ENCODE measurements around the gene GUK1.

GUK1 gene

DNA sequence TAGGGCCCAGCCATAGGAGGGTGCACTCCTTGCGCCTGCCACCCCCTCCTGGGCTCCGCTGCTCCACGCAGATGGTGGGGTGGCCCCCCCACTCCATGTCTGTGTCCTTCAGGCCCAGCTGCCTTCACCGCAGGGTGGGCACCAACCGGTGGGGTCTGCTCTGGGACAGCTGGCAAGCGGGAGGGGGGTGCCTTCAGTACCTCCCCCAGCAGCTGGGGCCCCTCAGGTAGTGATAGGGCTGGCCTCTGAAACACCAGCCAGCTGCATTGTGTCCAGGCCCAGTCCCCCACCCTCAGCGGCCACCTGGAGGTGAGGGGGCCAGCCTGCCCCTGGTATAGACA lies 10.0 kb downstream of the GUK1 start:
- no peak for DNase-seq (ENCODE audit: low spot score)

DNA sequence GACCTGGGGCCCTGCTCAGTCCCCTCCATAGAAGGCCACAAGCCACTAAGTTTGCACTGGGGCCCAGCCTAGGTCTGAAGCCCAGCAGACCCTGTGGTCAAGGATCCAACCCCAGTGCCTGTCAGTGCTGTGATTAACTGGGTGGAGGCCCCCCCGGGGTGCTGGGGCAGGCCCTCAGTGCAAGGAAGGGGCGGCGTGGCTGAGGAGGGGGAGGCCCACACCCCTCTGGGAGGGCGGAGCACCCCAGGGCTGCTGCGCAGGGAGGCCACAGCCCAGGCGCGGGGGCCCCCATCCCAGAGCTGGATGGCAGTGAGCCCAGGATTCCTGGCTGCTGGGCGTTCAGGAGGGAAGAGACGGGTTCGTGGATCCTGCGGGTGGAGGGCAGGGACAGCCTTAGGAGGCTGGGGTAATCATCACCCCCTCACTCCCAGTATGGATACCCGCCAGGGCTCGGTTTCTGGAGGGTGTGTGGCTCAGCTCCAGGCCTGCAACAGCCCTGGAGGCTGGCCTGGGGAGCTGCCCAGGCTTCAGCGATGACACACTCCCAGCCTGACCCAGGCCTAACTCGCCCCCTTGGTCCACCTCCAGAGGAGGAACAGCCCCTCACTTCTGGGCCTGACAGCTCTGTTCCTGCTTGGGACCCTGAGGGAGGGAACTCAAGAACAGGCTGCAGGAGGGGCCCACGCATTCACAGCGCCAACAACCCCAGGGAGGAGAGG lies 10.5 kb downstream of the GUK1 start:
- DNase-seq (ENCODE audit: low spot score), result peak; percentile 90

GRCh38 chr1:228151180-228151925 lies 11.3 kb downstream of the GUK1 start:
- DNase-seq (ENCODE audit: low spot score), result no peak

DNA sequence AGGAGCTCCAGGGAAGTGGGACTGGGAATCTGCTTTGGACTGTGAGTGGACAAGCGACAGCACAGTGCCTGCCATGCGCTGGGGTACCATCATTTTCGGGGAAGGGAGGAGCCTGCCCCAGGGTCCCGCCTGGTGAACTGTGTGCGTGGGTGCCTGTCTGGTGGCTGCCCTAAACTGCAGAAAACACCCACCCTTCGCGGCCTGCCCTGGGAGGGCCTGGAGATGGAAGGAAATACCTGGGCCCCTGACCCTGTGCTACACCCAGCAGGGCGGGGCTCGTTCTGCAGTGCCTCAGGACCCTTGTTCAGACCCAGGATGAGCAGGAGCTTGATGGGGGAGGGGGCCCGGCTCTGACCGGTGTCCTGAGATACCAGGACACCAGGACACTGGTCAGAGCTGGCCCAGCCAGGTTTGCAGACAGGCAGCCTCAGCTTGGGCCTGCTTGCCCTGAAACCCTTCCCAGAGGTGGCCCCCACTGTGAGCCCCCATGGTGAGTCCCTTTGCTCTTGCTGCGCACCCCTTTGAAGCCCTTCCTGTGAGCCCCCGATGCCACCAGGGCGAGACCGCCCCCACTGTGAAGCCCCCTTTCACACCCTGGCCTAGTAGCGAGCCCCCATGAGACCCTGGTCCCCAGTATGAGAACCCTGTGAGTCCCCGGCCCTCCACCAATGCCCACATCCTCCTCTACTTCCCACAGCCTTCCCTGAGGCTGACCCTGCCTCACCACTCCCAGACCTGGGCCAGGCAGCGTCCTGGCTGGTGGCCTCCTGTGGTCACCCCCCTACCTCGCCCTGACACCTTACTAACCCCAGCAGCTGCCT lies 12.2 kb downstream of the GUK1 start:
- no peak for DNase-seq (ENCODE audit: low spot score)

- no peak for DNase-seq (ENCODE audit: low spot score)
Measured at GRCh38 chr1:228152918-228153258, 12.8 kb downstream of the GUK1 start.

GRCh38 chr1:228154021-228154669 lies 14.1 kb downstream of the GUK1 start:
- DNase-seq (ENCODE audit: low spot score), result no peak

DNA sequence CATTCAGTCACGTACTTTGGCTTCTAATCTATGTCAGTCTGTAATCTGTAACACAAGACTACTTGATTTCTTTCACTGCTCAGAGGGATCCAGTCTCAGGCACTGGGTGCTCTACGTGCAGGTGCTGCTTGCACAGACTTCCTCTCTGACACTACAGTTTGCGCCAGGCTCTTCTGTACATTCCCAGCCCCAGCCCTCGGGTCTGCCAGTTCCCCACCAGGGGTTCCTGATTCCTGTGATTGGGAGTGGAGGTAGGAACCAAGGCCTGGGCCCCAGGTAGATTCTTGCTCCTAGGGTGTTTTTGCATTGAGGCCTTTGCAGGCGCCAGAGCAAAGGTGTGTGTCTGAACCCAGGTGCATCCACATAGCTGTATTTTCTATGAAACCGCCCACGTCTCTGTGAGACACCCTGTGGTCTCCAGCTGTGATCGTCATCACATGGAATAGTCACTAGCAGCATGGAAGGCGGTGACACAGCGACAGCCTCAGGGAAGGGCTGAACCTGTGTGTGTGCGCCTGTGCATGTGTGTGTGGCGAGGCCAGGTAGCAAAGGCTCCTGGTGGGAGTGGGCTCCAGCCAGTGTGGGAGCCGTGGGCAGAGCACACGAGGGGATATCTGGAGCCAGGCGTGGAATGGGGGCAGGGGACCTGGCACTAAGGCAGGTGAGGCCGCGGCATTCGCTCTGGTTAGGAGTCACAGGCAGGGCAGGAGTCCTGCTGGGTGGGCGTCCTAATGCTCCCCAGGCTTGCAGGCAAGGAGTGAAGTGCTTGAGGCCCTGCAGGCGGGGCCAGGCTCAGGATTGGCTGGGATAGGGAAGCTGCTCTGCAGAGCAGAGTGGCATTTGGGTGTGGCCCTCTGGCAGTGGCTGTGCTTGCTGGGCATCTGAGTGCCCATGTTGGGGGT lies 14.8 kb downstream of the GUK1 start:
- DNase-seq (ENCODE audit: low spot score), result no peak

GRCh38 chr1:228155596-228156514 lies 15.8 kb downstream of the GUK1 start:
- DNase-seq (ENCODE audit: low spot score), result no peak

GRCh38 chr1:228156515-228156881 lies 16.4 kb downstream of the GUK1 start:
- no peak for DNase-seq (ENCODE audit: low spot score)

DNA sequence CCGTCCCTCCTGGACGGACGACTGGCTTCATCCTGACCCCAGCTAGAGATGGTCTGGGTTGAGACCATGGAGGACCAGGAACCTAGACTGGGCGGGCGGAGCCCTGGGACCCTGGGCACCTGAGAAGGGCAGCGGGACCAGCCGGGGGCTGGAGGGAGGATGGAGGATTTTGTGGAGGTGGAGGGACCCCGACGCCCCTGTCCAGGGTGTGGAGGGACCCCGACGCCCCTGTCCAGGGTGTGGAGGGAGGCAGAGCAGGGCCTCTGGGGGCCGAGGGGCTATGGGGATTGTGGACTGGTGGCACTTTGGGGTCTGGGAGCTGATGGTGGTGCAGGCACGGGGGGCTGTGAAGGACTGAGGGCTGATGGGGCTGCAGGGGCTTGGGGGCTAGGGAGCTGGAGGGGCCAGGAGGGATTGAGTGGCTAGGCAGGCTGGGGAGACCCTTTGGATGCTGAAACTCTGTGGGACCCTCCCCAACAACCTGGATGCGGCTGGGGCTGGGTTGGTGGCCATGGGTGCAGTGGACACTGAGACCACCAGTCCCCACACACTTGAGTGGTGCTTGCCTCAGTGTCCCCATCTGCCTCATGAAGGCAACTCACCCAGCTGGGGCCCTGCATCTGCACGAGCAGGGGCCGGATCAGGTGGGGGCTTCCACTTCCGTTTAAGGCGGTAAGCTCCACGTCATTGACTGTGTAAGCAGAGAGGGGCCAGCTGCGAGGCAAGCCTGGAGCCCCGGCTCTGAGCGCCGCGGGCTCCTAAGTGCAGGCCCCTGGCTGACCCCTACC lies 17.1 kb downstream of the GUK1 start:
- DNase-seq (ENCODE audit: low spot score), result no peak

DNA sequence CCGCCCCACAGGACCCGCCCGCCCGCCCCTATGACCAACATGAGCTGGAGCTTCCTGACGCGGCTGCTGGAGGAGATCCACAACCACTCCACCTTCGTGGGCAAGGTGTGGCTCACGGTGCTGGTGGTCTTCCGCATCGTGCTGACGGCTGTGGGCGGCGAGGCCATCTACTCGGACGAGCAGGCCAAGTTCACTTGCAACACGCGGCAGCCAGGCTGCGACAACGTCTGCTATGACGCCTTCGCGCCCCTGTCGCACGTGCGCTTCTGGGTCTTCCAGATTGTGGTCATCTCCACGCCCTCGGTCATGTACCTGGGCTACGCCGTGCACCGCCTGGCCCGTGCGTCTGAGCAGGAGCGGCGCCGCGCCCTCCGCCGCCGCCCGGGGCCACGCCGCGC lies 17.6 kb downstream of the GUK1 start:
- no peak for DNase-seq (ENCODE audit: low spot score)

DNA sequence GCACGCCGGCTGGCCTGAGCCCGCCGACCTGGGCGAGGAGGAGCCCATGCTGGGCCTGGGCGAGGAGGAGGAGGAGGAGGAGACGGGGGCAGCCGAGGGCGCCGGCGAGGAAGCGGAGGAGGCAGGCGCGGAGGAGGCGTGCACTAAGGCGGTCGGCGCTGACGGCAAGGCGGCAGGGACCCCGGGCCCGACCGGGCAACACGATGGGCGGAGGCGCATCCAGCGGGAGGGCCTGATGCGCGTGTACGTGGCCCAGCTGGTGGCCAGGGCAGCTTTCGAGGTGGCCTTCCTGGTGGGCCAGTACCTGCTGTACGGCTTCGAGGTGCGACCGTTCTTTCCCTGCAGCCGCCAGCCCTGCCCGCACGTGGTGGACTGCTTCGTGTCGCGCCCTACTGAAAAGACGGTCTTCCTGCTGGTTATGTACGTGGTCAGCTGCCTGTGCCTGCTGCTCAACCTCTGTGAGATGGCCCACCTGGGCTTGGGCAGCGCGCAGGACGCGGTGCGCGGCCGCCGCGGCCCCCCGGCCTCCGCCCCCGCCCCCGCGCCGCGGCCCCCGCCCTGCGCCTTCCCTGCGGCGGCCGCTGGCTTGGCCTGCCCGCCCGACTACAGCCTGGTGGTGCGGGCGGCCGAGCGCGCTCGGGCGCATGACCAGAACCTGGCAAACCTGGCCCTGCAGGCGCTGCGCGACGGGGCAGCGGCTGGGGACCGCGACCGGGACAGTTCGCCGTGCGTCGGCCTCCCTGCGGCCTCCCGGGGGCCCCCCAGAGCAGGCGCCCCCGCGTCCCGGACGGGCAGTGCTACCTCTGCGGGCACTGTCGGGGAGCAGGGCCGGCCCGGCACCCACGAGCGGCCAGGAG lies 18.3 kb downstream of the GUK1 start:
- DNase-seq (ENCODE audit: low spot score), result no peak

GRCh38 chr1:228159008-228159665 lies 19.1 kb downstream of the GUK1 start:
- no peak for DNase-seq (ENCODE audit: low spot score)

DNA sequence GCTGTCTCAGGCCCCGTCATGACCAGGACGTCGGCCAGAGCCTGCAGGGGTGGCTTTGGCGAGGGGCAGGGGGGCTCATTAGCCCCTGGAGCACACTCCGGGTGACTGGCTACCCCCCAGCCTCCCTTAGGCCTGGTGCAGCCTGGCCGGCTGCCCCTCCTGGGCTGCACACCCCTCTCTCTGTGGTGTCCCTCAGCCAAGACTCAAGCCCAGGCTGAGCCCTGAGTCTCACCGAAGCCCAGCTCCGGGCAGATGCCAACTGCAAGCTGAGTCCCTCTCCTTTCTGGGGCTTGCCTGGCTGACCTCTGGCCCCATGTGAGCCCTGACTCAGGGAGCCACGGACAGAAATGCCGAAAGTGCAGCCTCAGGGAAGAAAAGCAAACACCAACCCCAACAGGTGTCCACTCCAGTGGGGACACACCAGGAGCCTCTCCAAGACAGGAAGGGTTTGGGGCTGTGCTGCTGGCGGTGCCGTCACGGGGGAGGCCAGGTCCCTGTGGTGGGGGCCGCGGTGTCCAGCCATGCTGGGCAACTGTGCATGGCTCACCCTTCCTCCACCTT lies 20.2 kb downstream of the GUK1 start:
- DNase-seq (ENCODE audit: low spot score), result no peak

- DNase-seq (ENCODE audit: low spot score), result no peak
Measured at GRCh38 chr1:228161362-228161761, 21.3 kb downstream of the GUK1 start.

DNA sequence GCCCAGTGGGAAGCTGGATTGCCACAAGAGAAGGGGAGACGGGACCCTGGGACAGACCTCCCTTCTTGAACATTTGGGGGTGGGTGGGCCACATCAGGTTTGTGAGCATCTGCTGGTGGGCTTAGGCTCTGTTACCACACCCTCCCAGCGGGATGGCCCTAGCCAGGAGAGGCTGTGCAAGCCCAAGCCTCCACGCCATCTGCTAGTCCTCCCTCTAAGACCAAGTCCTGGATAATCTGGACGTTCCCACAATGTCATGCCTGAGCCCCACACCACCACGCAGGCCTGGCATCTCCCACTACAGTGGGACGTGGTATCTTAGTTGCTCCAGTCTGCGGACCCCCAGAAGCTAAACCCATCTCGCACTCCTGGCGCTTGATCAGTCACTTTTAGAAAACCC lies 21.8 kb downstream of the GUK1 start:
- DNase-seq (ENCODE audit: low spot score), result no peak

GRCh38 chr1:228162286-228163006 lies 22.4 kb downstream of the GUK1 start:
- DNase-seq (ENCODE audit: low spot score), result no peak
